ENCODE data around the gene GALNS.

DNA sequence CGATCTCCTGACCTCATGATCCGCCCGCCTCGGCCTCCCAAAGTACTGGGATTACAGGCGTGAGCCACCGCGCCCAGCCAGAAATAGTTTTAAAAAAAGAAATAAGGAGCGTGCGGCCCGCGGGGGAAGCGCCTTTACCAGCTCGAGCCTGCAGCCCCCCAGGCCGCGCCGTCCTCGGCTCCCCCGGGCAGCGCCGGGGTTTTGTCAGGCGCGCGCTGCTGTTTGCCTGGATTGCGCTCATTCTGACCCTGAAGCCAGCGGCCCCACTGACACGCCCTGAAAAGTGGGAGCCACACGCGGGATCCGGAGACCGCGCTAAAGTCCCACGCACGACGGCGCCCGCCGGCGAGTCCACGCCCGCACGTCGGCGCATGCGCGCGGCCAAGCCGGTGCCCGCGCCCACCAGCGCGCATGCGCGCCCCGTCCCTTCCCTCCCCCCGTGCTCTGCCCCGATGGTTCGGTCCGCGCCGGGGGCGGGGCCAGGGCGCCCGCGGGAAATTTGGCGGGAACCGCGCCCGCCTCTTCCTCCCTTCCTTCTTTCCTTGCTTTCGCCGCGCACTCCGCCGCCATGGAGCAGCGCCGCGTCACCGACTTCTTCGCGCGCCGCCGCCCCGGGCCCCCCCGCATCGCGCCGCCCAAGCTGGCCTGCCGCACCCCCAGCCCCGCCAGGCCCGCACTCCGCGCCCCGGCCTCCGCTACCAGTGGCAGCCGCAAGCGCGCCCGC, 53.3 kb downstream of the GALNS start, which contains the start of gene CDT1:
- TF ChIP-seq, protein P1, sequence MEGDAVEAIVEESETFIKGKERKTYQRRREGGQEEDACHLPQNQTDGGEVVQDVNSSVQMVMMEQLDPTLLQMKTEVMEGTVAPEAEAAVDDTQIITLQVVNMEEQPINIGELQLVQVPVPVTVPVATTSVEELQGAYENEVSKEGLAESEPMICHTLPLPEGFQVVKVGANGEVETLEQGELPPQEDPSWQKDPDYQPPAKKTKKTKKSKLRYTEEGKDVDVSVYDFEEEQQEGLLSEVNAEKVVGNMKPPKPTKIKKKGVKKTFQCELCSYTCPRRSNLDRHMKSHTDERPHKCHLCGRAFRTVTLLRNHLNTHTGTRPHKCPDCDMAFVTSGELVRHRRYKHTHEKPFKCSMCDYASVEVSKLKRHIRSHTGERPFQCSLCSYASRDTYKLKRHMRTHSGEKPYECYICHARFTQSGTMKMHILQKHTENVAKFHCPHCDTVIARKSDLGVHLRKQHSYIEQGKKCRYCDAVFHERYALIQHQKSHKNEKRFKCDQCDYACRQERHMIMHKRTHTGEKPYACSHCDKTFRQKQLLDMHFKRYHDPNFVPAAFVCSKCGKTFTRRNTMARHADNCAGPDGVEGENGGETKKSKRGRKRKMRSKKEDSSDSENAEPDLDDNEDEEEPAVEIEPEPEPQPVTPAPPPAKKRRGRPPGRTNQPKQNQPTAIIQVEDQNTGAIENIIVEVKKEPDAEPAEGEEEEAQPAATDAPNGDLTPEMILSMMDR (IDR thresholded peaks at IDR 0.05): no peak
- TF ChIP-seq POLR2A (IDR thresholded peaks at IDR 0.05): peak in 1 of 2 donors; percentile 89

All from vagina (tissue), 2 donors.